H9 (cell line): Measurements from ENCODE around the gene SETD5. TPM values are rescaled to one million over a fixed set of nuclear protein-coding genes. Genes with fewer than 3 reads are reported as not detected.

Experiments
- DNase-seq: peaks from one replicate; pipeline ENCODE4 v3.0.0-alpha.2; 2017
- H2AFZ ChIP-seq: one replicate; pipeline ENCODE4 v1.6.1; 2013; ENCODE audit warnings: mild to moderate bottlenecking, low read length, control low read depth, moderate library complexity
- H2AK5ac ChIP-seq: 2 replicates; pipeline ENCODE4 v1.6.1; 2013; ENCODE audit warnings: low read length, control low read depth, mixed read lengths; ENCODE audit not compliant: insufficient read length
- H2BK120ac ChIP-seq: one replicate; pipeline ENCODE4 v1.6.1; 2013; ENCODE audit warnings: low read depth, mild to moderate bottlenecking, low read length, control low read depth, inconsistent platforms; ENCODE audit not compliant: poor library complexity, severe bottlenecking
- H2BK12ac ChIP-seq: 2 replicates; pipeline ENCODE4 v1.6.1; 2013; ENCODE audit warnings: low read length, control low read depth, mixed read lengths, low read depth; ENCODE audit not compliant: insufficient read length
- H2BK15ac ChIP-seq: 2 replicates; pipeline ENCODE4 v1.6.1; 2013; ENCODE audit warnings: low read depth, low read length, control low read depth
- H2BK20ac ChIP-seq: one replicate; pipeline ENCODE4 v1.6.1; 2013; ENCODE audit warnings: low read depth, mild to moderate bottlenecking, low read length, control low read depth, inconsistent platforms; ENCODE audit not compliant: poor library complexity, severe bottlenecking
- H2BK5ac ChIP-seq: 2 replicates; pipeline ENCODE4 v1.6.1; 2013; ENCODE audit warnings: low read length, control low read depth, mixed read lengths; ENCODE audit not compliant: insufficient read length
- H3K14ac ChIP-seq: 2 replicates; pipeline ENCODE4 v1.6.1; 2013; ENCODE audit warnings: low read length, control low read depth; ENCODE audit not compliant: insufficient read depth
- H3K18ac ChIP-seq: 2 replicates; pipeline ENCODE4 v1.6.1; 2013; ENCODE audit warnings: low read depth, mild to moderate bottlenecking, mixed read lengths, low read length, control low read depth; ENCODE audit not compliant: insufficient read length
- H3K23ac ChIP-seq: 2 replicates; pipeline ENCODE4 v1.6.1; 2013; ENCODE audit warnings: low read length, control low read depth, mixed read lengths, low read depth; ENCODE audit not compliant: insufficient read length
- H3K23me2 ChIP-seq: 2 replicates; pipeline ENCODE4 v1.6.1; 2013; ENCODE audit warnings: low read depth, mild to moderate bottlenecking, mixed read lengths, low read length, control low read depth; ENCODE audit not compliant: insufficient read length, poor library complexity, severe bottlenecking
- H3K27ac ChIP-seq: 2 replicates; pipeline ENCODE4 v1.5.1; 2013; ENCODE audit warnings: low read length, control low read depth, mixed read lengths, low read depth; ENCODE audit not compliant: insufficient read length
- H3K27me3 ChIP-seq: 2 replicates; pipeline ENCODE4 v1.6.1; 2013; ENCODE audit warnings: low read length, control low read depth, inconsistent platforms; ENCODE audit not compliant: insufficient read depth
- H3K4ac ChIP-seq: 2 replicates; pipeline ENCODE4 v1.6.1; 2013; ENCODE audit warnings: low read depth, mild to moderate bottlenecking, control low read depth, inconsistent platforms, low read length, moderate library complexity
- H3K4me1 ChIP-seq: 2 replicates; pipeline ENCODE4 v1.6.1; 2013; ENCODE audit warnings: low read length, control low read depth, inconsistent platforms; ENCODE audit not compliant: insufficient read depth
- H3K4me2 ChIP-seq: 2 replicates; pipeline ENCODE4 v1.6.1; 2013; ENCODE audit warnings: low read length, control low read depth, mixed read lengths; ENCODE audit not compliant: insufficient read length, insufficient read depth
- H3K56ac ChIP-seq: 2 replicates; pipeline ENCODE4 v1.6.1; 2013; ENCODE audit warnings: low read depth, mild to moderate bottlenecking, mixed read lengths, low read length, control low read depth; ENCODE audit not compliant: insufficient read length
- H3K79me1 ChIP-seq: 2 replicates; pipeline ENCODE4 v1.6.1; 2013; ENCODE audit warnings: low read depth, mild to moderate bottlenecking, moderate library complexity, low read length, control low read depth, inconsistent platforms; ENCODE audit not compliant: insufficient read depth, poor library complexity, severe bottlenecking
- H3K79me2 ChIP-seq: 2 replicates; pipeline ENCODE4 v1.6.1; 2013; ENCODE audit warnings: low read length, control low read depth, inconsistent platforms; ENCODE audit not compliant: insufficient read depth
- H3K9ac ChIP-seq: 2 replicates; pipeline ENCODE4 v1.6.1; 2013; ENCODE audit warnings: low read length, control low read depth, mixed read lengths; ENCODE audit not compliant: insufficient read length; ENCODE audit errors: extremely low read depth
- H3K9me3 ChIP-seq: one replicate; pipeline ENCODE4 v1.6.1; 2013; ENCODE audit warnings: low read depth, low read length, inconsistent platforms; ENCODE audit not compliant: control insufficient read depth
- H3T11ph ChIP-seq: one replicate; pipeline ENCODE4 v1.6.1; 2013; ENCODE audit warnings: mild to moderate bottlenecking, low read length, control low read depth, inconsistent platforms
- H4K20me1 ChIP-seq: one replicate; pipeline ENCODE4 v1.6.1; 2013; ENCODE audit not compliant: control insufficient read depth, insufficient read length, insufficient read depth
- H4K5ac ChIP-seq: 2 replicates; pipeline ENCODE4 v1.6.1; 2013; ENCODE audit warnings: low read depth, mild to moderate bottlenecking, mixed read lengths, low read length, control low read depth; ENCODE audit not compliant: insufficient read length
- H4K8ac ChIP-seq: replicated peaks from 2 replicates; pipeline ENCODE4 v1.6.1; 2013; ENCODE audit warnings: low read length, control low read depth, mixed read lengths, low read depth; ENCODE audit not compliant: insufficient read length
- H4K91ac ChIP-seq: 2 replicates; pipeline ENCODE4 v1.6.1; 2013; ENCODE audit warnings: low read depth, mild to moderate bottlenecking, moderate library complexity, mixed read lengths, low read length, control low read depth; ENCODE audit not compliant: insufficient read length
- H3K27ac Mint-ChIP-seq, 3 experiments: 2 replicates in 2 of 3; 3 replicates in 1 of 3; pipeline ENCODE4 v1.8.0; 2020 to 2021; ENCODE audit warnings: mixed read lengths in 3 of 3, mild to moderate bottlenecking in 1 of 3, moderate library complexity in 1 of 3
- H3K27me3 Mint-ChIP-seq: 2 replicates; pipeline ENCODE4 v1.8.0; 2021; ENCODE audit warnings: low read depth, mild to moderate bottlenecking, moderate library complexity, mixed read lengths
- H3K36me3 Mint-ChIP-seq, 3 experiments: 2 replicates in 2 of 3; 3 replicates in 1 of 3; pipeline ENCODE4 v1.8.0; 2020 to 2021; ENCODE audit warnings: low read depth in 3 of 3, mixed read lengths in 3 of 3; ENCODE audit not compliant: insufficient read depth in 1 of 3
- H3K4me1 Mint-ChIP-seq, 2 experiments: 2 replicates each; pipeline ENCODE4 v1.8.0; 2020; ENCODE audit warnings: mixed read lengths in 2 of 2
- H3K4me3 Mint-ChIP-seq, 2 experiments: 2 replicates in 1 of 2; 3 replicates in 1 of 2; pipeline ENCODE4 v1.8.0; 2020 to 2021; ENCODE audit warnings: mild to moderate bottlenecking in 2 of 2, mixed read lengths in 2 of 2, moderate library complexity in 1 of 2
- H3K9me3 Mint-ChIP-seq, 2 experiments: 2 replicates in 1 of 2; 3 replicates in 1 of 2; pipeline ENCODE4 v1.8.0; 2020; ENCODE audit warnings: mild to moderate bottlenecking in 2 of 2, mixed read lengths in 2 of 2, moderate library complexity in 1 of 2
- CTCF ChIP-seq: fragments of 200-600 bp; sonication (generic); conservative IDR thresholded peaks from 3 replicates; pipeline ENCODE4 v1.8.0; 2021; ENCODE audit warnings: antibody characterized with exemption, mild to moderate bottlenecking
- WGBS: extraction: QIAGEN DNeasy Blood & Tissue Kit; methylation state at CpG from one replicate; pipeline ENCODE4 v1.1.7; 2013; ENCODE audit warnings: missing lambda C conversion rate, low lambda C conversion rate, mixed read lengths; ENCODE audit not compliant: insufficient read length; ENCODE audit errors: extremely low coverage; 5-methylcytosine and 5-hydroxymethylcytosine counted together
- total RNA-seq: library from RNA; stranded (reverse); gene quantifications from 2 replicates; pipeline ENCODE4 v1.2.1, GENCODE V29; 2021

SETD5 gene
- total RNA-seq, 1 experiment from 2014 or later: 207 TPM

- Histone ChIP-seq H3K56ac (no peak overlapping the region), H3K14ac (no peak overlapping the region), H3K4me1 (no peaks in the 10 kb centered on the region; the same call in 1 of the 2 replicates), H3K9me3 (no peaks in the 10 kb centered on the region), H2BK15ac (no peak overlapping the region), H3K18ac (no peak overlapping the region), H3K23ac (no peak overlapping the region), H2AK5ac (no peak overlapping the region), H3K79me1 (no peaks in the 10 kb centered on the region), H4K5ac (no peak overlapping the region), H2BK20ac (no peak overlapping the region), H3K27ac (no peak overlapping the region), H4K91ac (no peak overlapping the region), H3K4me2 (no peak overlapping the region), H3T11ph (no peak overlapping the region), H4K20me1 (peaks cover 3% of the 10 kb centered on the region), H3K79me2 (peaks cover 64% of the 10 kb centered on the region; the same call in 1 of the 2 replicates), H3K27me3 (no peaks in the 10 kb centered on the region), H4K8ac (no peak overlapping the region), H2BK120ac (no peak overlapping the region), H3K4ac (no peak overlapping the region), H2AFZ (no peak overlapping the region), H3K23me2 (no peaks in the 10 kb centered on the region), H2BK5ac (no peak overlapping the region), H3K9ac (no peak overlapping the region), H2BK12ac (no peak overlapping the region)
- DNase-seq: no peak
- no CpG with 5 or more reads among the region's 3 CpGs for WGBS
- TF ChIP-seq CTCF: no peak
- peaks cover 4 to 23% (median 11%) of the 10 kb centered on the region in 3 experiments; a peak in 5 of 7 replicates for H3K36me3 Mint-ChIP-seq
- H3K27ac Mint-ChIP-seq: peak overlapping the region in 1 of 3 experiments; percentile 82; a peak in 3 of 7 replicates
- H3K9me3 Mint-ChIP-seq: no peaks in the 10 kb centered on the region
- H3K4me1 Mint-ChIP-seq: peaks cover 12 to 15% of the 10 kb centered on the region in 2 experiments
- H3K4me3 Mint-ChIP-seq: no peak overlapping the region
- no peaks in the 10 kb centered on the region for H3K27me3 Mint-ChIP-seq
Observed at GRCh38 chr3:9416139-9416780, 18.8 kb downstream of the SETD5 start.
